Measurements from ENCODE around the gene DOK6. TPM values are rescaled to one million over a fixed set of nuclear protein-coding genes. Genes with fewer than 3 reads are reported as not detected.

DOK6 gene
- total RNA-seq, 1 experiment from 2014 or later: not detected

- DNase-seq (ENCODE audit: low spot score): no peak
These were observed 286.2 kb downstream of the DOK6 start for GRCh38 chr18:69686861-69687260.

- DNase-seq (ENCODE audit: low spot score): no peak
These were observed 288.6 kb downstream of the DOK6 start for GRCh38 chr18:69689121-69689759.

- no peak for DNase-seq (ENCODE audit: low spot score)
These were observed 290.5 kb downstream of the DOK6 start for GRCh38 chr18:69691008-69691760.

GRCh38 chr18:69697069-69697468, 296.4 kb downstream of the DOK6 start:
- DNase-seq (ENCODE audit: low spot score): no peak

GRCh38 chr18:69697689-69698088, 297.0 kb downstream of the DOK6 start:
- DNase-seq (ENCODE audit: low spot score): no peak

GRCh38 chr18:69701305-69701704, 300.6 kb downstream of the DOK6 start:
- no peak for DNase-seq (ENCODE audit: low spot score)

GRCh38 chr18:69703461-69703860, 302.8 kb downstream of the DOK6 start:
- no peak for DNase-seq (ENCODE audit: low spot score)

- DNase-seq (ENCODE audit: low spot score): no peak
These were observed 305.3 kb downstream of the DOK6 start for GRCh38 chr18:69705987-69706386.

GRCh38 chr18:69708844-69709243, 308.2 kb downstream of the DOK6 start:
- DNase-seq (ENCODE audit: low spot score): no peak

GRCh38 chr18:69715191-69715795, 314.6 kb downstream of the DOK6 start:
- no peak for DNase-seq (ENCODE audit: low spot score)

- no peak for DNase-seq (ENCODE audit: low spot score)
These were observed 316.9 kb downstream of the DOK6 start for GRCh38 chr18:69717586-69717985.

- DNase-seq (ENCODE audit: low spot score): no peak
These were observed 318.3 kb downstream of the DOK6 start for GRCh38 chr18:69718912-69719547.

- no peak for DNase-seq (ENCODE audit: low spot score)
These were observed 319.7 kb downstream of the DOK6 start for GRCh38 chr18:69720422-69720821.

GRCh38 chr18:69723434-69723833, 322.7 kb downstream of the DOK6 start:
- DNase-seq (ENCODE audit: low spot score): no peak

GRCh38 chr18:69725009-69725408, 324.3 kb downstream of the DOK6 start:
- DNase-seq (ENCODE audit: low spot score): no peak

GRCh38 chr18:69725855-69726508, 325.3 kb downstream of the DOK6 start:
- no peak for DNase-seq (ENCODE audit: low spot score)

GRCh38 chr18:69727912-69728572, 327.4 kb downstream of the DOK6 start:
- no peak for DNase-seq (ENCODE audit: low spot score)

GRCh38 chr18:69730664-69731063, 330.0 kb downstream of the DOK6 start:
- DNase-seq (ENCODE audit: low spot score): no peak

- no peak for DNase-seq (ENCODE audit: low spot score)
These were observed 333.8 kb downstream of the DOK6 start for GRCh38 chr18:69734536-69734935.

GRCh38 chr18:69736730-69737129, 336.0 kb downstream of the DOK6 start:
- no peak for DNase-seq (ENCODE audit: low spot score)

- no peak for DNase-seq (ENCODE audit: low spot score)
These were observed 337.2 kb downstream of the DOK6 start for GRCh38 chr18:69737851-69738250.
